Lower leg skin (tissue), 3 donors: ENCODE results near the gene AGPAT4.

Source experiments
- CTCF ChIP-seq, 3 donors: fragments of 450-650 bp; IDR thresholded peaks; one replicate each; pipeline ENCODE4 v1.5.1; 2016; ENCODE audit warnings: antibody characterized with exemption in 3 of 3, mild to moderate bottlenecking in 3 of 3, moderate library complexity in 2 of 3
- POLR2A ChIP-seq, 2 donors: fragments of 450-650 bp; IDR thresholded peaks; one replicate each; pipeline ENCODE4 v1.6.1; 2016 to 2017; ENCODE audit warnings: antibody characterized with exemption in 2 of 2, mild to moderate bottlenecking in 1 of 2, moderate library complexity in 1 of 2

GRCh38 chr6:161132384-161132783, 141.5 kb downstream of the AGPAT4 start:
- TF ChIP-seq POLR2A (IDR thresholded peaks at IDR 0.05) (no peak), CTCF (IDR thresholded peaks at IDR 0.05) (no peak)
